Esophagus squamous epithelium (tissue), 4 donors: ENCODE measurements around the gene SCGB1D2.

Experiments
- POLR2A ChIP-seq, 4 donors: fragments of 450-650 bp; IDR thresholded peaks; one replicate each; pipeline ENCODE4 v1.6.1; 2017; ENCODE audit warnings: antibody characterized with exemption in 4 of 4, mild to moderate bottlenecking in 4 of 4, moderate library complexity in 3 of 4
- TF ChIP-seq, protein P1 (sequence below), 6 experiments: fragments of 450-650 bp in 4 of 6; fragments of 200-600 bp in 2 of 6; sonication (generic) in 2 of 6; IDR thresholded peaks; one replicate each; pipeline ENCODE4 v1.5.1; 2016 to 2019; ENCODE audit warnings: antibody characterized with exemption in 6 of 6, mild to moderate bottlenecking in 4 of 6, moderate library complexity in 4 of 6

DNA sequence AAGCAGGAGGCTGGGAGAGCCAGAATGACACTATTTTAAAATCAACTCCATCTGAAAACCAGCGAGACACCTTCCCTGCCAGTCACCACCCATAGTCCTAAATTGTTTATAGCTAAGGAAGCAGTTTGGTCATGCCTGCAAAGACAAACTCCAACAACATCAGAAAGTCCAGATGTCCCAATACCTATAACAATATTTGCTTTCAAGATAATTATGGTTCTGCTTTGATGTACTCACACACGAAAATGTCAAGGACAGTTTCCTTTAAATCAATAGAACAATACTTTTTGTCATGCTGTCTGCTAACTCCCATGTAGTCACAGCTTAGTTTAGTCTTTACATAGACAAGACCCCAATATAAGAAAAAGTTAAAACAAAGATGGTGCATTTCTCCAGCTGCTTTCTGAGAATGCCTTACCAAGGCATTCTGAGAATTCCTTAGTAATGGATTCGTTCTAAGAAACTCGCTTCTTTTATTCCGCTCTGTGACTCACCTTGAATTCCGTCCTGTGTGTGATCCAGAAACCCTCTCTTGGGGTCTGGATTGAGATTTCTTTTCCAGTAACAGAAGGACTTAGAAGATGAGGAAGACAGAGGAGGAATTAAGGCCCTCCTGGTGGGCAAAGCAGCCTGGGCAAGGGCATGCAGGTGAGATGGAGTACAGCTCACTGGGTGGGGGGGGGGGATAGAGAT lies 18.4 kb downstream of the SCGB1D2 start:
- TF ChIP-seq, protein P1, sequence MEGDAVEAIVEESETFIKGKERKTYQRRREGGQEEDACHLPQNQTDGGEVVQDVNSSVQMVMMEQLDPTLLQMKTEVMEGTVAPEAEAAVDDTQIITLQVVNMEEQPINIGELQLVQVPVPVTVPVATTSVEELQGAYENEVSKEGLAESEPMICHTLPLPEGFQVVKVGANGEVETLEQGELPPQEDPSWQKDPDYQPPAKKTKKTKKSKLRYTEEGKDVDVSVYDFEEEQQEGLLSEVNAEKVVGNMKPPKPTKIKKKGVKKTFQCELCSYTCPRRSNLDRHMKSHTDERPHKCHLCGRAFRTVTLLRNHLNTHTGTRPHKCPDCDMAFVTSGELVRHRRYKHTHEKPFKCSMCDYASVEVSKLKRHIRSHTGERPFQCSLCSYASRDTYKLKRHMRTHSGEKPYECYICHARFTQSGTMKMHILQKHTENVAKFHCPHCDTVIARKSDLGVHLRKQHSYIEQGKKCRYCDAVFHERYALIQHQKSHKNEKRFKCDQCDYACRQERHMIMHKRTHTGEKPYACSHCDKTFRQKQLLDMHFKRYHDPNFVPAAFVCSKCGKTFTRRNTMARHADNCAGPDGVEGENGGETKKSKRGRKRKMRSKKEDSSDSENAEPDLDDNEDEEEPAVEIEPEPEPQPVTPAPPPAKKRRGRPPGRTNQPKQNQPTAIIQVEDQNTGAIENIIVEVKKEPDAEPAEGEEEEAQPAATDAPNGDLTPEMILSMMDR (IDR thresholded peaks at IDR 0.05) = no peak
- no peak for TF ChIP-seq POLR2A (IDR thresholded peaks at IDR 0.05)
